ENCODE data around the gene FOSL1. TPM values are rescaled to one million over a fixed set of nuclear protein-coding genes. Genes with fewer than 3 reads are reported as not detected.

The FOSL1 gene
- total and polyA plus RNA-seq, 2 of the 13 experiments (the other 11 are each of a cell fraction or from before 2014, with no cell fraction given): 4.0 to 4.1 TPM

- TF ChIP-seq ZNF142 (CRISPR knock-in tag; IDR thresholded peaks at IDR 0.05) (no peak; the same call in 1 of the 2 replicates), ZNF614 (CRISPR knock-in tag; IDR thresholded peaks at IDR 0.05; ENCODE audit: borderline replicate concordance) (no peak), ZNF674 (CRISPR knock-in tag; IDR thresholded peaks at IDR 0.05; ENCODE audit: low read depth) (no peak), GTF2F1 (IDR thresholded peaks at IDR 0.05; ENCODE audit: low read length) (no peak), ZNF260 (CRISPR knock-in tag; IDR thresholded peaks at IDR 0.05; ENCODE audit: borderline replicate concordance, low read depth) (no peak), TBL1XR1 (IDR thresholded peaks at IDR 0.05; ENCODE audit: borderline replicate concordance, low read length, partially characterized antibody) (no peak), TP53 (CRISPR knock-in tag; conservative IDR thresholded peaks at IDR 0.05) (no peak), ZHX2 (IDR thresholded peaks at IDR 0.05; ENCODE audit: low read depth) (no peak), ZHX2 (CRISPR knock-in tag; IDR thresholded peaks at IDR 0.05; ENCODE audit: borderline replicate concordance) (no peak), PHF5A (CRISPR knock-in tag; IDR thresholded peaks at IDR 0.05; ENCODE audit: low read depth, unreplicated experiment) (no peak), KMT2A (CRISPR knock-in tag; IDR thresholded peaks at IDR 0.05) (no peak), ZFX (CRISPR knock-in tag; IDR thresholded peaks at IDR 0.05; ENCODE audit: low read depth) (no peak)
- TF ChIP-seq, protein P1, sequence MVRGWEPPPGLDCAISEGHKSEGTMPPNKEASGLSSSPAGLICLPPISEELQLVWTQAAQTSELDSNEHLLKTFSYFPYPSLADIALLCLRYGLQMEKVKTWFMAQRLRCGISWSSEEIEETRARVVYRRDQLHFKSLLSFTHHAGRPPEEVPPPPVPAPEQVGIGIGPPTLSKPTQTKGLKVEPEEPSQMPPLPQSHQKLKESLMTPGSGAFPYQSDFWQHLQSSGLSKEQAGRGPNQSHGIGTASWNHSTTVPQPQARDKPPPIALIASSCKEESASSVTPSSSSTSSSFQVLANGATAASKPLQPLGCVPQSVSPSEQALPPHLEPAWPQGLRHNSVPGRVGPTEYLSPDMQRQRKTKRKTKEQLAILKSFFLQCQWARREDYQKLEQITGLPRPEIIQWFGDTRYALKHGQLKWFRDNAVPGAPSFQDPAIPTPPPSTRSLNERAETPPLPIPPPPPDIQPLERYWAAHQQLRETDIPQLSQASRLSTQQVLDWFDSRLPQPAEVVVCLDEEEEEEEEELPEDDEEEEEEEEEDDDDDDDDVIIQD (CRISPR knock-in tag; IDR thresholded peaks at IDR 0.05; ENCODE audit: low read depth): no peak; the same call in 1 of the 2 replicates
These were observed 40.9 kb downstream of the FOSL1 start (continued) for GRCh38 chr11:65859095-65859811.
